Activated naive CD4-positive, alpha-beta T cell treated with anti-CD3 and anti-CD28 coated beads, Interleukin-2, amount 10 ng/mL, durations not matched to agents 7 days and 5 days (primary cell): ENCODE measurements around the gene KIAA0586.

Source experiments
- CTCF ChIA-PET: fragments of 350-600 bp; sonication (Branson Sonifier 250); formaldehyde crosslinking; loops from one replicate; lab custom pipeline; 2021; ENCODE audit warnings: antibody characterized with exemption; lab: Charles Lee
- DNase-seq: peaks from one replicate; pipeline ENCODE4 v3.0.0-alpha.2; 2020
- H3K27ac Mint-ChIP-seq: one replicate; pipeline ENCODE4 v1.8.0; 2021; ENCODE audit warnings: mild to moderate bottlenecking, moderate library complexity, mixed read lengths
- H3K27me3 Mint-ChIP-seq: one replicate; pipeline ENCODE4 v1.8.0; 2021; ENCODE audit warnings: mild to moderate bottlenecking, mixed read lengths
- H3K36me3 Mint-ChIP-seq: one replicate; pipeline ENCODE4 v1.8.0; 2021; ENCODE audit warnings: mixed read lengths
- H3K4me1 Mint-ChIP-seq: one replicate; pipeline ENCODE4 v1.8.0; 2021; ENCODE audit warnings: mixed read lengths
- H3K4me3 Mint-ChIP-seq: one replicate; pipeline ENCODE4 v1.8.0; 2021; ENCODE audit warnings: mild to moderate bottlenecking, moderate library complexity, mixed read lengths
- H3K9me3 Mint-ChIP-seq: one replicate; pipeline ENCODE4 v1.8.0; 2021; ENCODE audit warnings: mixed read lengths

The KIAA0586 gene

DNA sequence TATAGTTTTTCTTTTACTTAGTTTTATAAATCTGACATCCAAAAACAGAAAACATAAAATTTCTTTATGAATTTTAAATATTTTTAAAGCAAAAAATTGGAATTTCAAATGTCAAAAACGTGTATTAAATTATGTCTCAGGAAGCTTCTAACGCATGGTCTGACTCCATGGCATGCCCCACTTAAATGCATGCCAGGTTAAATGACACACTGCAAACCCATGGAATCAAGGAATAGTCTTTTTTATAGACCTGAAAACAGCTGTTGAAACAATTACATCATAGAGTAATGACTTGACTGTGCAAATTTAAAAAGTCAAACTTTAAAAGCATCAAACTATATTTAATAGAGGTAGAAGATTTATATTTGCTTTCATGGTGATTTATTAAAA is 114.1 kb downstream of the KIAA0586 start:
- no peak overlapping the region for H3K4me3 Mint-ChIP-seq
- CTCF ChIA-PET: no interaction called here
- H3K27me3 Mint-ChIP-seq: no peaks in the 10 kb centered on the region
- peaks cover 13% of the 10 kb centered on the region for H3K36me3 Mint-ChIP-seq
- H3K9me3 Mint-ChIP-seq: no peaks in the 10 kb centered on the region
- H3K27ac Mint-ChIP-seq: no peak overlapping the region
- H3K4me1 Mint-ChIP-seq: peaks cover 4% of the 10 kb centered on the region
- no peak for DNase-seq

- Mint-ChIP-seq H3K27ac (no peak overlapping the region), H3K4me3 (no peak overlapping the region), H3K27me3 (no peaks in the 10 kb centered on the region), H3K9me3 (no peaks in the 10 kb centered on the region), H3K4me1 (peaks cover 4% of the 10 kb centered on the region), H3K36me3 (peaks cover 12% of the 10 kb centered on the region)
- CTCF ChIA-PET: no interaction called here
- DNase-seq: no peak
Measured at GRCh38 chr14:58543253-58543652, 115.7 kb downstream of the KIAA0586 start.

- no peak overlapping the region for H3K27ac Mint-ChIP-seq
- no peaks in the 10 kb centered on the region for H3K9me3 Mint-ChIP-seq
- H3K4me3 Mint-ChIP-seq: no peak overlapping the region
- peaks cover 4% of the 10 kb centered on the region for H3K4me1 Mint-ChIP-seq
- H3K36me3 Mint-ChIP-seq: peaks cover 12% of the 10 kb centered on the region
- DNase-seq: no peak
- CTCF ChIA-PET: no interaction called here
- no peaks in the 10 kb centered on the region for H3K27me3 Mint-ChIP-seq
Measured at GRCh38 chr14:58547649-58548048, 120.1 kb downstream of the KIAA0586 start.

DNA sequence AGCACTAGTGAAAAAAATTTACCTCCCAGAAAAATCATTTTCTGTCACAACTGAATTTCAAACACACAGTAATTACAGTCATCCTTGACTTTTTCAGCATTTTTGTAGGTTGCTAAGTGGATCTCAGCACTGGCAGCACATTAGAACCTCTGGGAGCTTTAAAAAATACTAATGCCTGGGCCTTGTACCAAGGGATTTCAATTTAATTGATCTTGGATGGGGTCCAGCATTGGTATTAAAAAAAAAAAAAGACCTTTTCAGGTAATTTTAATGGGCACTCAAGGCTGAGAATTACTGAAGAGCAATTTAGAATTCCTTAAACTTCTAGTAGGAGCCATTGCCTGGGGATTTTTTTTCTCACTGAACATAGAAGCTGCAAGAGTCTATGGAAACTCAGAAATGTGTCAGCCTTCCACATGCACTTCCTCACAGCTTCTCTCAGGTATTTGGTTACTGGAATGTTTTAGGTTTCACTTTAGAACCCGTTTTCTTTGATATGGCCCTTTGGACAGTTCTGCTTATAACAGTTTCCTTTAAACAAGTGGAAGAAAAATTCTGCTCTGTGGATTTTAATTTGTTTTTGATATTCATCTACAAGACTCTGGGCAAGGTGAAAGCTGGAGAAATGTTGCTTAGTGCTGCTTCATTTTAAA is 121.7 kb downstream of the KIAA0586 start:
- Mint-ChIP-seq H3K9me3 (no peaks in the 10 kb centered on the region), H3K27me3 (no peaks in the 10 kb centered on the region), H3K27ac (no peak overlapping the region), H3K4me3 (no peak overlapping the region), H3K4me1 (no peaks in the 10 kb centered on the region), H3K36me3 (peaks cover 7% of the 10 kb centered on the region)
- no peak for DNase-seq
- CTCF ChIA-PET: interaction anchor here (0.6 kb wide), 1 partner anchor 302 kb away, joined by 3 read pairs; no protein-coding TSS in a partner anchor

DNA sequence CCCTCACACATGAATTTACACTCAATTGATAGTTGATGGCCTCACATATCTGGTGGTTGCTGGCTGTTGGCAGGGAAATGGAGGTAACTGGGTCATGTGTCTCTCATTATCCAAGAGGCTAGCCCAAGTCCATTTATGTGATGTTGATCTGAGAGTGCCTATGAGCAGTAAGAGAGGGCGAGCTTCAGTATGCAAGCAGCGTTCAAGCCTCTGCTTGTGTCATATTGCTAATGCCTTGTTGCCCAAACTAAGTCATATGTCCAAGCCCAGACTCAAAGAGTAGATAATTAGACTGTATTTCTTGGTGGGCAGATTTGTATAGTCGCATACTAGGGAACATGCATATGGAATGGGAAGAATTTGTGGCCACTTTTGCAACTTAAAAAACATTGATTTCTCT is 126.4 kb downstream of the KIAA0586 start:
- no peak for DNase-seq
- Mint-ChIP-seq H3K36me3 (peaks cover 2% of the 10 kb centered on the region), H3K27me3 (no peaks in the 10 kb centered on the region), H3K4me3 (no peak overlapping the region), H3K27ac (no peak overlapping the region), H3K9me3 (no peaks in the 10 kb centered on the region), H3K4me1 (no peaks in the 10 kb centered on the region)
- CTCF ChIA-PET: interaction anchor here (1.5 kb wide), 1 partner anchor 53 kb away, joined by 5 read pairs; no protein-coding TSS in a partner anchor

- peaks cover 5% of the 10 kb centered on the region for H3K4me1 Mint-ChIP-seq
- DNase-seq: no peak
- no peaks in the 10 kb centered on the region for H3K9me3 Mint-ChIP-seq
- H3K27ac Mint-ChIP-seq: no peak overlapping the region
- CTCF ChIA-PET: interaction anchor here (1.2 kb wide), 1 partner anchor 55 kb away, joined by 4 read pairs; no protein-coding TSS in a partner anchor
- no peak overlapping the region for H3K4me3 Mint-ChIP-seq
- H3K36me3 Mint-ChIP-seq: no peaks in the 10 kb centered on the region
- H3K27me3 Mint-ChIP-seq: no peaks in the 10 kb centered on the region
Measured at GRCh38 chr14:58555647-58556046, 128.1 kb downstream of the KIAA0586 start.

GRCh38 chr14:58557242-58557641 is 129.7 kb downstream of the KIAA0586 start:
- no peaks in the 10 kb centered on the region for H3K36me3 Mint-ChIP-seq
- H3K9me3 Mint-ChIP-seq: no peaks in the 10 kb centered on the region
- DNase-seq: no peak
- CTCF ChIA-PET: interaction anchor here (0.6 kb wide), 2 partner anchors 83 to 389 kb away, joined by 3 read pairs; no protein-coding TSS in a partner anchor
- H3K4me3 Mint-ChIP-seq: no peak overlapping the region
- peaks cover 5% of the 10 kb centered on the region for H3K4me1 Mint-ChIP-seq
- H3K27me3 Mint-ChIP-seq: no peaks in the 10 kb centered on the region
- H3K27ac Mint-ChIP-seq: no peak overlapping the region

GRCh38 chr14:58560208-58560607 is 132.7 kb downstream of the KIAA0586 start:
- H3K36me3 Mint-ChIP-seq: no peaks in the 10 kb centered on the region
- DNase-seq: no peak
- no peaks in the 10 kb centered on the region for H3K27me3 Mint-ChIP-seq
- H3K9me3 Mint-ChIP-seq: no peaks in the 10 kb centered on the region
- CTCF ChIA-PET: no interaction called here
- H3K4me1 Mint-ChIP-seq: peaks cover 5% of the 10 kb centered on the region
- H3K4me3 Mint-ChIP-seq: no peak overlapping the region
- H3K27ac Mint-ChIP-seq: no peak overlapping the region

DNA sequence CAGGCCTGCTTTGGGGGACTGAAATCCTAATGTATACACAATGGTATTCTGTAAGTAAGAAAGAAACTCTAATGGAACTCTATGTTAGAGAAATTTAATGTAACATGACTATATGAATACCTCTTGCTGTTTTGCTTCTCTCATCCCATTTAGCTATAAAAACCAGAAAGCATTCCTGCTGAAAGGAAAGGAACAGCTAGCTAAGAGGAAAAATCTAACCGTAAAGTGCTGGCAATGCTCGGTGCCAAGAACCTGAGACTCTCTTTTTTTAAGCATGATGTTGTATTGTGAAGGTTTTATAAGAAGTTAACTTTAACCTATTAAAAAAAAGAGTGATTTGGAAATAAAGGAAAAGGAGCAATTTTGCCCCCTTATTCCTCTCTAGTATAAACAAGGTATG is 134.6 kb downstream of the KIAA0586 start:
- no peaks in the 10 kb centered on the region for H3K27me3 Mint-ChIP-seq
- peaks cover 5% of the 10 kb centered on the region for H3K4me1 Mint-ChIP-seq
- CTCF ChIA-PET: no interaction called here
- no peak overlapping the region for H3K27ac Mint-ChIP-seq
- no peaks in the 10 kb centered on the region for H3K9me3 Mint-ChIP-seq
- DNase-seq: no peak
- H3K36me3 Mint-ChIP-seq: no peaks in the 10 kb centered on the region
- no peak overlapping the region for H3K4me3 Mint-ChIP-seq

DNA sequence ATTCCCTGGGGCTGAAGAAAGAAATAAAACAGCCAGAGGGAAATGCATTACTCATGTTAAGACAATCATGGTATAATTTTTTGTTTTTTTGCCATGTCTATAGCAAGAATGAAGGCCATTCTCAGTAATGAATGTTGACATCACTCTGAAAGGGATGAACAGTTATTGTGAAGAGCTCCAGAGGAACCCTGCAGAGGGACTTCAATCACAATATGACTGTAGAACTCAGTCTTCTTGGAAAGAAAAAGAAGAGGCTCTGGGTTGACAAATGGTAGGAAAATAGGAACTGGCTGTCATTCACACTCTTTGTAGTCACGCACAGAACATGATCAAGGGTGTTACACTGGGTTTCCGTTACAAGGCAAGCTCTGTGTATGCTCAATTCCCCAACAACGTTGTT is 136.5 kb downstream of the KIAA0586 start:
- Mint-ChIP-seq H3K27me3 (no peaks in the 10 kb centered on the region), H3K27ac (no peak overlapping the region), H3K4me3 (no peak overlapping the region), H3K4me1 (peaks cover 5% of the 10 kb centered on the region), H3K36me3 (no peaks in the 10 kb centered on the region), H3K9me3 (no peaks in the 10 kb centered on the region)
- CTCF ChIA-PET: no interaction called here
- no peak for DNase-seq

- Mint-ChIP-seq H3K4me1 (peaks cover 17% of the 10 kb centered on the region), H3K27ac (no peak overlapping the region), H3K36me3 (no peaks in the 10 kb centered on the region), H3K27me3 (no peaks in the 10 kb centered on the region), H3K9me3 (no peaks in the 10 kb centered on the region), H3K4me3 (no peak overlapping the region)
- CTCF ChIA-PET: no interaction called here
- no peak for DNase-seq
Measured at GRCh38 chr14:58565832-58566231, 138.3 kb downstream of the KIAA0586 start.

DNA sequence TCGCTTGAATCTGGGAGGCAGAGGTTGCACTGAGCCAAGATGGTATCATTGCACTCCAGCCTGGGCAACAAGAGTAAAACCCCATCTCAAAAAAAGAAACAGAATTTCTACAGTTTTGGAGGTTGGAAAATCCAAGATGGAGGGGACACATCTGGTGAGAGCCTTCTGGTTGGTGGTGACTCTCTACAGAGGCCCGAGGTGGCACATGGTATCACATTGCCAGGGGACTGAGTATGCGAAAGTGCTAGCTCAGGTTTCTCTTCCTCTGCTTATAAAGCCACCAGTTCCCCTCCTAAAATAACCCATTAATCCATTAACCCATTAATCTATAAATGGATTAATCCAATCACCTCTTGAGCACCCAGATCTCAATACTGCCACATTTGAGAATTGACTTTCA is 139.5 kb downstream of the KIAA0586 start:
- CTCF ChIA-PET: no interaction called here
- H3K27ac Mint-ChIP-seq: no peak overlapping the region

GRCh38 chr14:58568322-58568721 is 140.8 kb downstream of the KIAA0586 start:
- Mint-ChIP-seq H3K27ac (no peak overlapping the region), H3K36me3 (no peaks in the 10 kb centered on the region), H3K27me3 (no peaks in the 10 kb centered on the region), H3K9me3 (no peaks in the 10 kb centered on the region), H3K4me3 (no peak overlapping the region), H3K4me1 (peaks cover 39% of the 10 kb centered on the region)
- CTCF ChIA-PET: interaction anchor here (1.2 to 1.9 kb wide), 2 partner anchors 67 to 87 kb away, joined by 3 to 4 read pairs; no protein-coding TSS in a partner anchor
- DNase-seq: no peak

More for the DNA sequence above, 139.5 kb downstream of the KIAA0586 start:
- no peak for DNase-seq
- peaks cover 28% of the 10 kb centered on the region for H3K4me1 Mint-ChIP-seq
- no peaks in the 10 kb centered on the region for H3K36me3 Mint-ChIP-seq
- no peak overlapping the region for H3K4me3 Mint-ChIP-seq
- H3K9me3 Mint-ChIP-seq: no peaks in the 10 kb centered on the region
- no peaks in the 10 kb centered on the region for H3K27me3 Mint-ChIP-seq

- CTCF ChIA-PET: interaction anchor here (1.2 to 1.3 kb wide), 2 partner anchors 25 to 70 kb away, joined by 3 to 7 read pairs; no protein-coding TSS in a partner anchor
Measured at GRCh38 chr14:58571256-58571655, 143.7 kb downstream of the KIAA0586 start.

More at GRCh38 chr14:58571256-58571655, 143.7 kb downstream of the KIAA0586 start:
- H3K4me1 Mint-ChIP-seq: peaks cover 44% of the 10 kb centered on the region
- DNase-seq: no peak
- peak overlapping the region; percentile 87 for H3K27ac Mint-ChIP-seq
- H3K27me3 Mint-ChIP-seq: no peaks in the 10 kb centered on the region
- H3K36me3 Mint-ChIP-seq: no peaks in the 10 kb centered on the region
- H3K9me3 Mint-ChIP-seq: no peaks in the 10 kb centered on the region
- no peak overlapping the region for H3K4me3 Mint-ChIP-seq
